Prostate gland (tissue), 2 donors: ENCODE data around the gene ZNF142. TPM values are rescaled to one million over a fixed set of nuclear protein-coding genes. Genes with fewer than 3 reads are reported as not detected.

ENCODE experiments used
- DNase-seq: peaks from one replicate; pipeline ENCODE4 v3.0.0-alpha.2; 2019; ENCODE audit warnings: low spot score
- H3K27ac ChIP-seq, 2 donors: fragments of 200-600 bp; sonication (generic); 2 replicates each; pipeline ENCODE4 v1.5.1; 2017 to 2019
- H3K27me3 ChIP-seq: fragments of 200-600 bp; sonication (generic); replicated peaks from 2 replicates; pipeline ENCODE4 v1.5.1; 2019; ENCODE audit not compliant: insufficient read depth
- H3K36me3 ChIP-seq, 2 donors: fragments of 200-600 bp; sonication (generic); 1 replicate in 1 of 2; 2 replicates in 1 of 2; pipeline versions ENCODE4 v1.5.1 to v1.8.1; 2017 to 2019
- H3K4me1 ChIP-seq: fragments of 200-600 bp; sonication (generic); replicated peaks from 2 replicates; pipeline ENCODE4 v1.5.1; 2019
- H3K4me3 ChIP-seq, 2 donors: fragments of 200-600 bp; sonication (generic); 2 replicates each; pipeline ENCODE4 v1.5.1; 2017 to 2019
- H3K9me3 ChIP-seq: fragments of 200-600 bp; sonication (generic); 2 replicates; pipeline ENCODE4 v1.5.1; 2017
- CTCF ChIP-seq, 4 experiments: fragments of 200-600 bp in 2 of 4; fragments of 450-650 bp in 2 of 4; sonication (generic) in 2 of 4; IDR thresholded peaks; 1 replicate in 3 of 4; 2 replicates in 1 of 4; pipeline ENCODE4 v1.5.1; 2016 to 2019; ENCODE audit warnings: antibody characterized with exemption in 4 of 4, mild to moderate bottlenecking in 2 of 4, moderate library complexity in 2 of 4
- POLR2A ChIP-seq: fragments of 450-650 bp; IDR thresholded peaks from one replicate; pipeline ENCODE4 v1.6.1; 2016; ENCODE audit warnings: antibody characterized with exemption, mild to moderate bottlenecking
- POLR2AphosphoS5 ChIP-seq: sonication (generic); formaldehyde crosslinking; IDR thresholded peaks from one replicate; pipeline ENCODE4 v1.6.1; 2017; ENCODE audit warnings: antibody characterized with exemption
- WGBS: methylation state at CpG from one replicate; pipeline ENCODE4 v1.1.5; 2018; 5-methylcytosine and 5-hydroxymethylcytosine counted together
- intact Hi-C: fragments of 100-400 bp; cut with DNase I; formaldehyde crosslinking; loops from one replicate; pipeline ENCODE4 v1.14.2; 2022
- total RNA-seq, 2 donors: library from RNA; depleted of rRNA; stranded (reverse); fragments of >200 nt; gene quantifications; one replicate each; pipeline ENCODE4 v1.1.0, GENCODE V29; 2016

The ZNF142 gene
- total RNA-seq, 2 donors from 2014 or later = 25.5 to 34.7 TPM

- WGBS = 91% methylated on average over 17 of the region's 17 CpGs
- no peak overlapping the region for H3K4me3 ChIP-seq
- H3K4me1 ChIP-seq = no peaks in the 10 kb centered on the region
- peaks cover 16 to 41% of the 10 kb centered on the region in 2 donors for H3K36me3 ChIP-seq
- intact Hi-C loops = no loop called here
- H3K9me3 ChIP-seq = no peaks in the 10 kb centered on the region
- no peak for TF ChIP-seq POLR2AphosphoS5
- TF ChIP-seq CTCF (IDR thresholded peaks at IDR 0.05) = no peak
- TF ChIP-seq POLR2A = no peak
- DNase-seq = no peak
- H3K27ac ChIP-seq = no peak overlapping the region
- H3K27me3 ChIP-seq = no peaks in the 10 kb centered on the region
Measured at GRCh38 chr2:218642786-218643185, 16.6 kb downstream of the ZNF142 start.

GRCh38 chr2:218642121-218642656 lies 17.2 kb downstream of the ZNF142 start:
- Histone ChIP-seq H3K9me3 (no peaks in the 10 kb centered on the region), H3K4me3 (no peak overlapping the region), H3K36me3 (peaks cover 16 to 41% of the 10 kb centered on the region in 2 donors), H3K27me3 (no peaks in the 10 kb centered on the region), H3K4me1 (no peaks in the 10 kb centered on the region), H3K27ac (no peak overlapping the region)
- 94% methylated on average over 18 of the region's 18 CpGs for WGBS
- no peak for DNase-seq
- no peak for TF ChIP-seq POLR2AphosphoS5
- intact Hi-C loops = no loop called here

DNA sequence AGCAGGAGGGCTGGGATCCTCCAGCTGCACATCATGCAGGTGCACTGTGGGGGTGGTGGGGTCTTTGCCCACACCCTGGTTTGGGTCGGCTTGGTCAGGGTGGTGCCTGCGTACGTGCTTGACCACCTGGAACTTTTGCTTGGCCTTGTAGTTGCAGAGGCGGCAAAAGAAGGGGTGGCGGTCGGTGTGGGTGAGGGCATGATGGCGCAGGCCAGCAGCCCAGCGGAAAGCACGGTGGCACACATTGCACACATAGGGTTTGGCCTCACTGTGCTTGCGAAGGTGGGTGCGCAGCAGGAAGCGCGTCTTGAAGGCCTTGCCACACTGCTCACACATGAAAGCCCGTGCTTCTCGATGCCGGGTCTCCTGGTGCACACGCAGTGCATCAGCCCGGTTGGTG lies 21.1 kb downstream of the ZNF142 start:
- Histone ChIP-seq H3K4me1 (no peaks in the 10 kb centered on the region), H3K9me3 (no peaks in the 10 kb centered on the region), H3K36me3 (peaks cover 4 to 14% of the 10 kb centered on the region in 2 donors), H3K27me3 (no peaks in the 10 kb centered on the region), H3K27ac (no peak overlapping the region), H3K4me3 (no peak overlapping the region)
- WGBS = 95% methylated on average over 18 of the region's 18 CpGs
- TF ChIP-seq POLR2A (no peak), CTCF (IDR thresholded peaks at IDR 0.05) (no peak), POLR2AphosphoS5 (no peak)
- intact Hi-C loops = no loop called here
- DNase-seq = no peak

DNA sequence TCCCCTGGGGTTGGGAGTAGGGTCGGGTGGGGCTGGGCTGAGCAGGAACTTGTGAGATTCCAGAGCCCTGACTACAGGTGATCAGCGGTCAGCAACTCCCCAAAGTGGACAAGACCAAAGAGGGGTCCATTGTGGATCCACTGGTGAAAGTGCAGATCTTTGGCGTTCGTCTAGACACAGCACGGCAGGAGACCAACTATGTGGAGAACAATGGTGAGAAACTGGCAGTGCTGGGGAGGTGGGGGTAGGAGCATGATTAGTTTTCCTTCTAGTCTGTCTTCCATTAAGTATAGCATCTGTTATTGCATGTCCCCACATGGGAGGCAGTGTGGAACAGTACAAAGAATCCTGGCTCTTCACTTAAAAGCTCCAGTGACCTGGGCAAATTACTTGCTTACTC lies 23.7 kb downstream of the ZNF142 start:
- no peak for TF ChIP-seq POLR2A
- no peak for TF ChIP-seq CTCF (IDR thresholded peaks at IDR 0.05)
- no peak for TF ChIP-seq POLR2AphosphoS5
- Histone ChIP-seq H3K27ac (no peak overlapping the region), H3K27me3 (no peaks in the 10 kb centered on the region), H3K36me3 (peaks cover 4 to 13% of the 10 kb centered on the region in 2 donors), H3K4me3 (no peak overlapping the region), H3K4me1 (no peaks in the 10 kb centered on the region), H3K9me3 (no peaks in the 10 kb centered on the region)
- DNase-seq = no peak
- 96% methylated on average over 5 of the region's 5 CpGs for WGBS
- intact Hi-C loops = no loop called here

GRCh38 chr2:218631837-218632236 lies 27.6 kb downstream of the ZNF142 start:
- no peak overlapping the region for H3K4me3 ChIP-seq
- no peaks in the 10 kb centered on the region for H3K36me3 ChIP-seq
- intact Hi-C loops = loop anchor here (5.0 kb wide), 1 partner anchor 40 kb away; no protein-coding TSS in a partner anchor
- H3K27me3 ChIP-seq = no peaks in the 10 kb centered on the region
- TF ChIP-seq CTCF (IDR thresholded peaks at IDR 0.05) (no peak), POLR2A (no peak), POLR2AphosphoS5 (no peak)
- no peaks in the 10 kb centered on the region for H3K9me3 ChIP-seq
- no peak for DNase-seq
- no peaks in the 10 kb centered on the region for H3K4me1 ChIP-seq
- 55% methylated on average over 4 of the region's 4 CpGs for WGBS
- H3K27ac ChIP-seq = no peak overlapping the region
